NCI-H1436 treated with DMSO at 0.1 percent for 48 hours (cell line): Measurements from ENCODE around the gene CADM2.
"Not testable (repeated sequence)": the region's sequence is repeated elsewhere in the genome, so short reads cannot be mapped to it uniquely, and the experiment has no call there.

Experiments used
- DNase-seq: peaks from one replicate; lab custom pipeline; 2025; lab: John Stamatoyannopoulos, UW

The CADM2 gene

DNA sequence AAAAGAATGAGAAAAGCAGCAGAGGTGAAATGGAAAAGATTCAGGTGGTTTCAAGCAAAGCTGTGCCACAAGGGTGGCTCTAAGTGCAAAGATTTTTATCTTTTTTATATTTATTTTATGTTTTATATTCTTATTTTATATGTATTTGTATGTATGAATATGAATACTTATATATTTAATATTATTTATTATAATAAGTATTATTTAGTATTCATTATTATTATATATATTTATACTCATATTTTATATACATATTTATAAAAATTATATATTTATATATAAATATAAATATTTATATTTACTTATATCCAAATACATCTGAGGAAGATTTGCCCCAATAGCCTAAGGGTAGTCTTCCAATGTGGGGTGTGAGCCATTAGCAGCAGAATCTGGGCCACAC lies 1002.0 kb downstream of the CADM2 start:
- no peak for DNase-seq

DNA sequence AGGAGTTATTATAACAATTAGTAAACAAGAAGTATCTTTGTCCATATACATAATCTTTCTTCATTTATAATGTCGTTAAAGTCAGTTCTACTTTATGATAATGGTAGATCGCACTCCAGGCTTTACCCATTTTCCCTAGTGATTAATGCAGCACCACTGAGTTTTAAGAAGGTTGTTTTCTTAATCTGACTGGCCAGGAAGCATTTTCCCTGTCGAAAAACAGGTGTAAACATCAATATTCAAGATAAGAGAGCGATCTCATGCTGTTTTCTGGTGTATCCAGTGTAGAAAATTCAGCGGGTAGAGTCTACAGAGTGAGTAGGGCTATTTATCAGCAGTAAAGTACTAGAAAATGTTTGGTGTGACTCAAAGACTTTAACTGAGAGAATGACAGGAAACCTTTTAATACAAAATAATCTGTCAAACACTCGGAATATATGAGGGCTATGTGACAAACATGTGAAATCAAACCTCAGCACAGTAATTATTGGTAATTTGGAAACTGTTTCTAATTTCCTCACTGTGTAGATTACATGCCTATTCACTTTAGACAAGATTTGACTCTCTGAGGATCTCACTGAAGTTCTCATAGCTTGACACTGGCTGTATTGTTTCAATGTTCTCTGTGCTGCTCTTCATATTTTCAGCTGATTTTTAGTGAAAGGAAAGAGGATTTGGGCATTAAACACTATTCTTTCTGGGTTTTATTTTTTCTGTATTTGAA lies 1019.0 kb downstream of the CADM2 start:
- no peak for DNase-seq

DNA sequence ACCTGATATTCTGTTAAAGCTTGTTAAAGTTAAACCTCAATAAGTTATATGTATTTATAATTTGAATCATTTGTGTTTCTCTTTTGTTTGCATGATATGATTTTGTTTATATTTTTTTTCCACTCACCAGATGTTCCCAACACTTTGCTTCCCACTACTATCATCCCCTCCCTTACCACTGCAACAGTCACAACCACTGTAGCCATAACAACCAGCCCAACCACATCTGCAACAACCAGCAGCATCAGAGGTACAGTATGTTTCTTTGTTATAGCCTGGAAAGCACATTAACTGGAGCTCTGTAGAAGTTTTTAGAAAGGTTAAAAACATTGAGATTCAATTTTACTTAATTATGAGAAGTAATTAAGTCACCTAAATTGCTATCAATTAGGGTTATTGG lies 1020.2 kb downstream of the CADM2 start:
- DNase-seq = no peak

DNA sequence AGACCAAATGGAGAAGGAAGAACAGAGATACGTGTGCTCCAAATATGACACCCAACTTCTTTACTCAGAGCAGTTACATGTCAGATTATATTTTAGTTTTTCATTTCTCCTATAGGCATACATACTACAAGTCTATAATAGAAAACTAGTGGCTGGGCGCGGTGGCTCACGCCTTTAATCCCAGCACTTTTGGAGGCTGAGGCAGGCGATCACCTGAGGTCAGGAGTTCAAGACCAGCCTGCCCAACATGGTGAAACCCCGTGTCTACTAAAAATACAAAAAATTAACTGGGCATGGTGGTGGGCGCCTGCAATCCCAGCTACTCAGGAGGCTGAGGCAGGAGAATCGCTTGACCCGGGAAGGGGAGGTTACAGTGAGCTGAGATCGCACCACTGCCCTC lies 1030.8 kb downstream of the CADM2 start:
- not testable (repeated sequence) for DNase-seq

DNA sequence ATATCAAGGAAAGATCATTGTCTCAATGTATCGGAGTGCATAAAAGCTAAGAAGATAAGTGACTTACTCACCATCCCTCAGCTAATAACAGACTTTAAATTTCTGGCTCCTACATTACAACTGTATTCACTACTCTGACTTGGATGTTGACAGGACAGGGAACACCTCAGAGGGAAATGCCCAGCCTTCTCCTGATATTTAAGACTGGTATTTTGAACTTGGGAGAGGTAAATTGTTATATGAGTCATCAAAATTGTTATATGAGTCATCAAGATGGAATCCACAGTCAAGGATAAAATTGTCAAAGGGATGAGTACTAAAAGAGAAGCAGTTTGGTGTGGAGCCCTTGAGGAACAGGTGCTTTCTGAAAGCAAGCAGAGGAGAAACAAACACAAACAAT lies 1070.8 kb downstream of the CADM2 start:
- DNase-seq = no peak

DNA sequence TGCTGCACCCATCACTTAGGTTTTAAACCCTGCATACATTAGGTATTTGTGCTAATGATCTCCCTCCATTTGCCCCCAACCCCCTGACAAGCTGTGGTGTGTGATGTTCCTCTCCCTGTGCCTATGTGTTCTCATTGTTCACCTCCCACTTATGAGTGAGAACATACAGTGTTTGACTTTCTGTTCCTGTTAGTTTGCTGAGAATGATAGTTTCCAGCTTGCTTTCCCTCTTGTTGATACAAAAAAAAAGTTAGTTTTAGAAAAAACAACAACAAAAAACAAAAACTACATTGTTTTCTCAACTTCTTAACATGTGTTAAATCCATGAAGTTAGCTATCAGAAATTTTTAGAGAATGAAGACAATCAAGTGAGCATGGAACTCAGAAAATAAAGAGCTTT lies 1079.1 kb downstream of the CADM2 start:
- no peak for DNase-seq

DNA sequence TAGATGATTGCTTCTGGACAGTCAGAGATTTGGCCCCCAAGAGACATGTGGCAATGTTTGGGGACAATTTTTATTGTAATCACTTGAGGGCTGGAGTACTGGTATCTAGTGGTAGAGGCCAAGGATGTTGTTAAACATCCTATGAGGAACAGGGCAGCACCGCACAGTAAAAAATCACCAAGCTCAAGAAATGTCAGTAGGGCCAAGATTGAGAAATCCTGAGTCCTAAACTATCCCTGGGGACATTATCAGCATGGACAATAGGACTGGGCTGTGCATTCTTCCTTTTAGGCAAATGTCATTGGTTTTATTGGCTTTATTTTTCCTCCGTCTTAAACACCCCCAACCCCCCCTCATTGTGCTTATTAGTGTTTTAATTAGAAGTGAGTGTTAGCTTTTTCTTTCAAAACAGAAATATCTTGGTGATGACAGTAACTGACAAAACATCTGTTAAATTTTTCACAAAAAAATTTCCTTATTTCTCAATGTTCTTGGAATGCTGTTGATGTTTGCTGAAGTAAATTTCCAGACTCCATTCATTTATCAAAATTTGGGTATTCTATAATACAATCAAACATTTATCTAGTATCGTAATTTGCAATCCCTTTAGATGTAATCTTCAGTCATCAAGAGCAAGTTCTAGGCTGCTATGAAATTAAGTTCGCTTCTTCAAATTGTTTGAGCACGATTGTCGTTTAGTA lies 1087.8 kb downstream of the CADM2 start:
- no peak for DNase-seq

DNA sequence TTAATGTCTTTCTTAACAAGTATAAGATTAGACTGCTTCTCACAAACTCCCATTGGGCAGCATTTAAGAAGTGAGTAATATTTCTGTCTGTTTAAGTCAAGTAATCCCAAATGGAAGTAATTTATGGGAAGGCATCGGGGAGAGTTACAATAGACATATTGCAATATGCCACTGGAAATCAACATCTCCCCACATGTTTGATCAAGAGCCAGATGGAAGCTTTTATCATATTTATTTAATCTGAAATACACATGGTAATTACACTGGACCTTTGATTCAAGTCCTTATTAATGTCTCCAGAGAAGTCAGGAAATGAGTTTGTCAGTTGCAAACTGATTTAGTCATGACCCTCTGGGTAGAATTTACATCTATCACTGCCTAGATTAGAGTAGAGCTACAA lies 1088.4 kb downstream of the CADM2 start:
- DNase-seq = no peak

DNA sequence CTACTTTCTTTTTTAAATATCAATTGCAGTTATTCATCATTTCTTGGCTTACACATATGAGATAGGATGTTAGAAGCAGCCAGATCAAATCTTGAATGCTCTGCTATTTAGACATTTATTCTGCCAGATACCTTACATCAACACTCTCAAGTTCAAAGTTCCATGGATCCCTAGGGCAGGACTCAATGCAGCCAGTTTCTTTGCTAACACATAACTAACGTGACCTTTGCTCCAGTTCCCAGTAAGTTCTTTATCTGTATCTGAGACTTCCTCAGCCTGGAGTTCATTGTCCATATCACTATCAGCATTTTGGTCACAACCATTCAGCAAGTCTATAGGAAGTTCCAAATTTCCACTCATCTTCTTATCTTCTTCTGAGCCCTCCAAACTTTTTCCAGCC lies 1092.3 kb downstream of the CADM2 start:
- no peak for DNase-seq

DNA sequence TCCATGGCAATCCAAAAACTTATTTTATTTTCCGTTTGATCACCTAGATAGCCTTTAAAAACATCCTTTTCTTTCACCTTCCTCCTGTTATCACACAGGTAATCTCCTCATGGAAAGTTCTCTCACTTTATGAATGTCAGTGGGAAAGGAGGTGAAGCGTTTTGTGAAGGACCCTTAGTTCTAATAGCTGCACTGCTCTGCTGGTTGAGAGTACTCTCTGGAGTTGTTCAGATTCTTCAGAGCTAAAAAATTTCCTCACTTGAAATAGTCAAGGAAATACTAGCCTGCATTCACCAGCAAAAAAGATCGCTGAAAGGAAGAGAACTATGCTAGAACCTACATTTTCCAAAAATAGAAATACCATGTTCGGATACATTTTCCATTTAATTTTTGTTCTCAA lies 1097.2 kb downstream of the CADM2 start:
- no peak for DNase-seq

DNA sequence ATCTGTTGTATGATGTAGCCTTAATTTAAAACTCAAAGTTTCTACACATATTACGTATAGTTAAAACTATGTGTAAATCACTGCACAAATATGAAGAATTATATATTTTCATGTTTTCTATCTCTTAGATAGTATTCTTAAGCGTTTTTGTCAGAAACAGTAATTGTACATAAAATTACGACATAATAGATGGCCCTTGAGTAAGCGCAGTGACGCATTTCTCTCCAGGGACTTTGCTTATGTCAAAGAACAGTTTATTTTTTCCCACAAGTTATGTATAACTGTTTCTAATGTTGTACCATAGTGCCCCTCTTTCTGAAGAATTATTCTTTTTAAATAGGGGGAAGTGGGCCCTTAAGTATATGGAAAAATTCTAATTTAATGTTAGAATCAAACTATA lies 1098.2 kb downstream of the CADM2 start:
- no peak for DNase-seq

DNA sequence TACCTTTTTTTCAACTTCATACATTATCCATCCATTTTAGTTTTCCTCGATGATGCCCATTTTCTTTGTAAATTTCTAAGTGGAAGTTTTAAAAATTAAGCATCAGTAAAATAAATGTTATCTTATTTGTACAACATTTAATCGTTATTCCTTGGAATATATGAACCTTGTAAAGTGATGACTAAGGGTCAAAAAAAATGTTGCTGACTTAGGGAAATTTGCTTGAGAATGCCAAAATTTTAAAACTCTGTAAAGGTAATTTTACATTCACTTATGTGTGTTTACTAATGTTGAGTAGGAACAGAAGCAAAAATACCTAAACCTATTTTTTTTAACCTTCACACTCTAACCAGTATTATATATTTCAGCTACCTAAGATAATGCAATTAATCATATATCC lies 1115.0 kb downstream of the CADM2 start:
- DNase-seq = no peak

DNA sequence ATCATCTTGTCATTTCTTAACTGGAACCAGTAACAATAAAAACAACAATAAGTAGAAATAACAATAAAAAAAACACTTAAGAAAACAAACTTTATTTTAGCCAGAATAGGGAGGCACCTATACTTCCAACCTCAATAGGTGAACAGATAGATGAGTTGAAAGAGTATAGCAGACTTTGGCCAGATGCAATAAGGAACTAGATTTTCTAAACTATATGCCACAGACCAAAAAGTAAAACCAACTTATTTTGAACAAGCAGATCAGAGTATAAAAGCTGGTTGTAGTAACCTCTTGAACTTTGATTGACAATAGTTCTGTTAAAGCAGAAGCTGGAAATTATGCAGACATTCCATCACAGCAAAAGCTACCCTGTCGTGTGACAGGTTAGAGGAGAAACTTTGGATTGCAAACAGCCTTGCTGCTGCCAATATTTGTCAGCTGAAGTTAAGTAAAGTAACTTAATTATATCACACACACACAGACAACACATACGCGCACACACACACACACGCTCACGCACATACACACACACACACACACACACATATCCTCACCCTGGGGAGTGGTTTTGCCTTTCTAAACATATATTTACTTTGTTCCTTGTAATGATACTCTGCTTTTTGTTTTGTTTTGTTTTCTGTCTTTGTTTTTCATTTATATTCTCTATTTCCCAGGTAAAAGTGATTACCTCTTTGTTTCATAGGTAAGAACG lies 1128.5 kb downstream of the CADM2 start:
- DNase-seq = no peak

DNA sequence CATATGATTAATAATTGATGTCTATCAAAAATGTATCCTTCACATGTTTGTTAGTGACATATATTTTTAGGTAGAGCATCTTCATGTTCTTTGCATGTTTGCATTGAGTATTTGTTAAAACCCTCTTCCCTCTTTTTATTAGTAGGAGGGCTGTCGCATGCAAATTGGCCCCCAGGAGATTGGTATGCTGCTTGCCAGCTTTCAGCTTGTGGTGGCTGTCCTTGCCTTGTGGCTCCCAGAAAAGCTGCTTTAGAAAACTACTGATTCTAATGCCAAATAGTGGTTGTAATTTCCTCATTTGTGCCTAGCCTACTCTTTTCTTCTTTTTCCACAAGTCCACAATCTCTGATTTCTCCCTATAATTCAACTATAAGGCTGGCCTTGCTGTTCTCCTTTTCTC lies 1145.4 kb downstream of the CADM2 start:
- DNase-seq = no peak

DNA sequence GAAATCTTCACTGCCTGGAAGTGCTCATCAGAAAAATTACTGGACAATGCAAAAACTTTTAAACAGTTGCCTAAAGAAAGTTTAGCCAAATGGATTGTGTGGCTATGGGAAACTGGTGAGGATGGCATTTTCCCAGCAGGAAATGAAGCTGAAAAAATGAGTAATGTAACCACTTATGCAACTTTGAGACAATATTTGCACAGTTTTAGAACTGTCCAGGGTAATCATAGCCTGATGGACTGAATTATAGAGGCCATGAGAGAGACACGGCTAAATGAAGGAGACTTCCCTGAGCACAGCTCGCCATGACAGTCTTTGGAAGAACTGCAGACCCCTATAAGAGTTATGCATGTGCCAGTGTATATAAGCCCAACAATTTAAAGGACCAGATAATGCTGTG lies 1150.6 kb downstream of the CADM2 start:
- DNase-seq = no peak
